Fibroblast of mammary gland (primary cell): ENCODE data around the gene DSCAML1.

Experiments used
- DNase-seq: peaks from one replicate; pipeline ENCODE4 v3.0.0-alpha.2; 2010; ENCODE audit warnings: low read depth
- H3K4me3 ChIP-seq: 2 replicates; pipeline ENCODE4 v1.5.1; 2011; ENCODE audit warnings: low read depth, mild to moderate bottlenecking, low read length, moderate library complexity; ENCODE audit not compliant: control insufficient read depth
- CTCF ChIP-seq: conservative IDR thresholded peaks from 2 replicates; pipeline ENCODE4 v1.5.1; 2011; ENCODE audit warnings: low read depth, low read length, inconsistent platforms; ENCODE audit not compliant: control insufficient read depth, insufficient read depth

The DSCAML1 gene

GRCh38 chr11:117583063-117583801 is 213.8 kb downstream of the DSCAML1 start:
- no peak for DNase-seq
- TF ChIP-seq CTCF: no peak
- no peak overlapping the region for H3K4me3 ChIP-seq

DNA sequence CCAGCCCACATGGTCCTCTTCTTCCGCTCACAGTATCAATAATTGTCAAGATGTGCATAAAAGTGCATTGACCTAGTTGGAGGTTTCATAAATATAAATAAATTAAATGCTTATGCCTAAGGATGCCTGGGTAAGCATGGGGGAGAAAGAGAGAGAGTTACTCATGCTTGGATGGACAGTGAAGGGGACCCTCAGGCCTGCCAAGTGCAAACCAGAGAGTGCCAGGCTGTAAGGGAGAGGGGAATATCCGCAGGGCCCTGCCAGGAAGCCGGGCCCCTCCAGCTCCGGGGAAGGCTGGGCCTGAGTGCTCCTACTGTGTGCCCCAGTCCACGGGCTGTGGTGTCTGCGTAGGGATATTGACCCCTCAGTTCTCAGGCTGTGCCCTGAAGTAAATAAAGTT is 214.6 kb downstream of the DSCAML1 start:
- H3K4me3 ChIP-seq: no peak overlapping the region
- no peak for TF ChIP-seq CTCF
- DNase-seq: no peak

- DNase-seq: no peak
- no peak overlapping the region for H3K4me3 ChIP-seq
- no peak for TF ChIP-seq CTCF
Measured at GRCh38 chr11:117580866-117581265, 216.2 kb downstream of the DSCAML1 start.

- H3K4me3 ChIP-seq: no peak overlapping the region
- no peak for DNase-seq
- TF ChIP-seq CTCF: no peak
Measured at GRCh38 chr11:117579161-117579560, 217.9 kb downstream of the DSCAML1 start.

- no peak for DNase-seq
- TF ChIP-seq CTCF: no peak
- H3K4me3 ChIP-seq: no peak overlapping the region
Measured at GRCh38 chr11:117575856-117576255, 221.2 kb downstream of the DSCAML1 start.

DNA sequence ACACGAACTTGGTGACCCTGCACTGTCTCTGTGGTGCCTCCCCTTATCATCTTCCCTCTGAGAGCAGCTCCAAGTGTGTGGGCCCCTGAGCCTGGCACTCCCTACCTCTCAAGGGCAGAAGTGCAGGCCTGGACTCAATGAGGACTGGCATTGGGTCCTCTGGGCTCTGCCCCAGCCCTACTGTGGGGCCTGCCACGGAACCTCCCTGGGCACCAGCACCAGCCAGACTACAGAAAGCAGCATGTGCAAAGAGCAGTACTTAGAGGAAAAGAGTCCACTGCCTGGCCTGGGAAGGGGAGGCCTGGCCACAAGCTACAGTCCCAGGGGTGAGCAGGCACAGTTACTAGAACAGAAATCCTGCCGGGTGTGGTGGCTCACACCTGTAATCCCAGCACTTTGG is 222.5 kb downstream of the DSCAML1 start:
- H3K4me3 ChIP-seq: no peak overlapping the region
- DNase-seq: no peak
- TF ChIP-seq CTCF: no peak
